ENCODE measurements around the gene CREB3L1.

DNA sequence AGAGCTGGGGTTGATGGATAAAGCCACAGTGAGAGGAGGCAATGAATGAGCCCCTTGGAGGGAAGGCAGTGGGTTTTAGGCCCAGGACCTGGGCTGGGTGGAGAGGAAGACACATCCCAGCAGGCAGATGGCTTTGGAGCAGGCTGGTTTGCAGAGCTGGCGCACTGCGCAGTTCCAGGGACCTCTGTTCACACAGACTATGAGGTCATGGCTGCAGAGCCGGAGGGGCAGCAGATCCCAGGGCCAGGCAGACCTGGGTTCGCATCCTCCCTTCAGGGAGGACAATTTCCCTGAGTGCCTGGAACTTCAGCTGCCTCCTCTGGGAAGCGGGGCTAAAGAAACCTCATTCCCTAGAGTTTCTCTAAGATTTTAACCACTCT lies 41.6 kb downstream of the CREB3L1 start:
- TF ChIP-seq, protein P1, sequence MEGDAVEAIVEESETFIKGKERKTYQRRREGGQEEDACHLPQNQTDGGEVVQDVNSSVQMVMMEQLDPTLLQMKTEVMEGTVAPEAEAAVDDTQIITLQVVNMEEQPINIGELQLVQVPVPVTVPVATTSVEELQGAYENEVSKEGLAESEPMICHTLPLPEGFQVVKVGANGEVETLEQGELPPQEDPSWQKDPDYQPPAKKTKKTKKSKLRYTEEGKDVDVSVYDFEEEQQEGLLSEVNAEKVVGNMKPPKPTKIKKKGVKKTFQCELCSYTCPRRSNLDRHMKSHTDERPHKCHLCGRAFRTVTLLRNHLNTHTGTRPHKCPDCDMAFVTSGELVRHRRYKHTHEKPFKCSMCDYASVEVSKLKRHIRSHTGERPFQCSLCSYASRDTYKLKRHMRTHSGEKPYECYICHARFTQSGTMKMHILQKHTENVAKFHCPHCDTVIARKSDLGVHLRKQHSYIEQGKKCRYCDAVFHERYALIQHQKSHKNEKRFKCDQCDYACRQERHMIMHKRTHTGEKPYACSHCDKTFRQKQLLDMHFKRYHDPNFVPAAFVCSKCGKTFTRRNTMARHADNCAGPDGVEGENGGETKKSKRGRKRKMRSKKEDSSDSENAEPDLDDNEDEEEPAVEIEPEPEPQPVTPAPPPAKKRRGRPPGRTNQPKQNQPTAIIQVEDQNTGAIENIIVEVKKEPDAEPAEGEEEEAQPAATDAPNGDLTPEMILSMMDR (IDR thresholded peaks at IDR 0.05) = no peak
- TF ChIP-seq POLR2AphosphoS5 (IDR thresholded peaks at IDR 0.05) (no peak), POLR2A (IDR thresholded peaks at IDR 0.05) (no peak)

Data from upper lobe of left lung (tissue), 4 donors.